HG03520 (cell line): ENCODE results near the gene STAB1.
"Not testable (repeated sequence)": the region's sequence is repeated elsewhere in the genome, so short reads cannot be mapped to it uniquely, and the experiment has no call there.

ENCODE experiments used
- ATAC-seq: cut with Tn5 transposase; IDR thresholded peaks from one replicate; pipeline ENCODE4 v1.9.1; 2021; ENCODE audit warnings: mild to moderate bottlenecking, moderate library complexity; ENCODE audit not compliant: unreplicated experiment

The STAB1 gene

DNA sequence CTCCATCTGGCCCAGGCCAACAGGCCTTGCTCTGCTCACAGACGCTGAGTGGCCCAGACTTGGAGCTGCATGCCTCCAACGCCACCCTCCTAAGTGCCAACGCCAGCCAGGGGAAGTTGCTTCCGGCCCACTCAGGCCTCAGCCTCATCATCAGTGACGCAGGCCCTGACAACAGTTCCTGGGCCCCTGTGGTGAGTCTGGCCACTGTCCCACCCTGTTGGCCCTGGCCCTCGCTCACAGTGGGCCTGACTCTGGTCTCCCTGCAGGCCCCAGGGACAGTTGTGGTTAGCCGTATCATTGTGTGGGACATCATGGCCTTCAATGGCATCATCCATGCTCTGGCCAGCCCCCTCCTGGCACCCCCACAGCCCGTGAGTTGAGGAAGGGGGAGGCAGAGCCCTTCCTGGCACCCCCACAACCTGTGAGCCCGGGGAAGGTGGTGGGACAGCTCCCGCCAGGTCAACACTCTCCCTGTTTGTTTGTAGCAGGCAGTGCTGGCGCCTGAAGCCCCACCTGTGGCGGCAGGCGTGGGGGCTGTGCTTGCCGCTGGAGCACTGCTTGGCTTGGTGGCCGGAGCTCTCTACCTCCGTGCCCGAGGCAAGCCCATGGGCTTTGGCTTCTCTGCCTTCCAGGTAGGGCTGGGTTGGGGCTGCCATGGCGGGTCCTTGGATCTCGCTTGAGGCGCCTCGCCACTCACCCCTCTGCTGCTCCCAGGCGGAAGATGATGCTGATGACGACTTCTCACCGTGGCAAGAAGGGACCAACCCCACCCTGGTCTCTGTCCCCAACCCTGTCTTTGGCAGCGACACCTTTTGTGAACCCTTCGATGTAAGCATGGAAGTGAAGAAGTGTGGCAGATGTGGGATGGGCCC, 28.5 kb downstream of the STAB1 start:
- no peak for ATAC-seq

DNA sequence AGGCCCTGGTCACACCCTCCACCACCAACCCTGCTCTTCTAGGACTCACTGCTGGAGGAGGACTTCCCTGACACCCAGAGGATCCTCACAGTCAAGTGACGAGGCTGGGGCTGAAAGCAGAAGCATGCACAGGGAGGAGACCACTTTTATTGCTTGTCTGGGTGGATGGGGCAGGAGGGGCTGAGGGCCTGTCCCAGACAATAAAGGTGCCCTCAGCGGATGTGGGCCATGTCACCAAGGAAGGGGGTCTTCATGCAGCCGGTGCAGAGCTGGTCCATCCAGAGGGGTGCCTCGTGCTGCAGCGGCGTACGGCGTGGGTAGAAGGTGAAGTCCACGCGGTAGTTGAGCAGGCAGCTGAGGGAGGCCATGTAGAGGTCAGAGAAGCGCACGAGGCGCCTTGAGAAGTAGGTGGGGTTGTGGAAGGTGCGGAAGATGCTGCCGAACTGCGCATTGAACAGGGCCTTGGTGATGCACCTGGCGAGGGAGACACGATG, 29.2 kb downstream of the STAB1 start:
- ATAC-seq: no peak

DNA sequence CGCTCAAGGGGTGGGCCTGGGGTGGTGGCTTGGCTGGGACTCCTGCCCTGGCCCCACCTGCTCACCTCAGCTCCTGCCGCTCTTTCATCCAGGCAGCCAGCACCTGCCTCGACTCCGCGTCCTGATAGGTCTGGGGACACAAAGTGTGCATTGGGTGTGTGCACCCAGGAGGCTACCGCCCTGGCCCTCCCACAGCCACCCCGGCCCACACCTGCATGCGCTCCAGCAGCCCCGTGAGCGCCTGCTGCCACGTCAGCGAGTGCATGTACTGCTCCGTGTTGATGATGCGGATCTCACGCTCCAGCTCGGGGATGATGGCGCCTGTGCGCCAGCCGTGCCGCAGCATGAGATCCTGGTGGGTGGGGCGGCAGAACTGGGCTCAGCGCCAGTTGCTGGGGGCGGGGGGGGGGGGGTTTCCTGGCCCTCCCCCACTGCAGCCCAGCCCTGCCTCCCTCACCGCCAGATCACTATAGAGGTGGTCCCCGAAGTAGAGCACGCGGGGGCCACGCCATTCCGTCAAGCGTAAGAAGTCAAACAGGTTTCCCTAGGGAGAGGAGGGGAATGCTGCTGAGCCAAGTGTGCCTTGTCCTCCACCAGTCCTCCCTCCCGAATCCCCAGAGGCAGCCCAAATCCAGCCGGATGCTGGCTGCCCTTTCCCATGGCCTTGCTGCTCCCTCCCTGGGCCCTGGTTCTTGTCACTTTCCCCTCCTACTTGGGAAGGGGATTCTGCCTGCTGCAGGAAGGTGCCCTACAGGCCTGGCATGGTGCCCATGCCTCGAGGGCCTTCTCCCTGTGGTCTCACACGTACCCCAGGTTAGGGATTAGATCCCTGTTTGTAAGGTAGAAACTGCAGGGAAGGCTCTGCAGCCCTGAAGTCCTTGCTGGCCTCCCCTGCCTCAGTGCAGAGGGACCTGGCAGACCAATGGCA, 29.9 kb downstream of the STAB1 start:
- no peak for ATAC-seq

DNA sequence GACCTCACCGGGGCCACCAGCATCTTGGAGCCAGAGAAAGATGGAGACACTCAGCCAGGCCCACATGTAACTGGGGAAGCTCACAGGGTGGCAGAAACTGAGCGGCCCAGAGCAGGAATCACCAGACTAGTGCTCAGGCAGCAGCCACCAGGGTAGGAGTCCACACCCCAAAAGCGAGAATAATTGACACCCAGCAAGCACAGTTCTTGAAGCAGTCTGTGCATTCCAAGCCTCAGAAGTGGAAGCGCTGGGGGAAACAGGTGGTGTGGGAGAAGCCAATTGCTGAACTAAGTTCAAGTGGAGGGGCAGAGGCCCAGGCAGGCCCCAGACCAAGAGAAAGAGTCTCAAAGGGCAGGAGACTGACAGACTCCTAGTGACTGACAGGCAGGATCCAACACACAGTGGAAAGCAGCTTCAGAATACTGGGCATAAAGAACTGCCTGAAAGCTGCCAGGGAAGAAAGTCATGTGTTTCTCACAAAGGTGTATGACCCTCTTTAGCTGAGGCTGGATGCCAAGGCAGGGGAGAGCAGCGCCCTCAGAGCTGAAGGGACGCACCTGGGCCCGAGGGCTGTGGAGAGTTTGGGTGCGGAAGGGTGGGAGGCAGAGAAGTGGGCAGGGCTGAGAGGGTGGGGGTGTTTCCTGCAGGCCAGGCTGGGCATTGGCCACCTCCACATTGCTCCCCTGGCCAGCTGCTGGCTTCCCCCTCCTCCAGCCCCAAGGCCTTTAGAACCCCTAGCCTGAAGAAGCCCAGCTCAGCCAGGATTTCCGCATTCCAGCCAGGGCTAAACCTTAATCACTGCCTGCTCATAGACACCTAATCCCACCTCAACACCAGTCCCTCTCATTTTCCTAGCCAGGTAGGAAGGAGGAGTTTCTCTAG, 30.8 kb downstream of the STAB1 start:
- ATAC-seq: no peak

DNA sequence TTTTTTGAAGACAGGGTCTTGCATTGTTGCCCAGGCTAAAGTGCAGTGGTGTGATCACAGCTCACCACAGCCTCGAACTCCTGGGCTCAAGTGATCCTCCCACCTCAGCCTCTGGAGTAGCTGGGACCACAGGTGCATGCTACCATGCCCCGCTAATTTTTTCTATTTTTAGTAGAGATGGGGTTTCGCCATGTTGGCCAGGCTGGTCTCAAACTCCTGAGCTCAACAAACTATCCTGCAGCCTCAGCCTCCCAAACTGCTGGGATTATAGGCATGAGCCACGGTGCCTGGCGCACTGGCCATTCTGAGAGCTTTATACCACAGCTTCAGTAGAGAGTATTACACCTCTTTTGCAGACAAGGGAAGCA, 31.5 kb downstream of the STAB1 start:
- not testable (repeated sequence) for ATAC-seq

DNA sequence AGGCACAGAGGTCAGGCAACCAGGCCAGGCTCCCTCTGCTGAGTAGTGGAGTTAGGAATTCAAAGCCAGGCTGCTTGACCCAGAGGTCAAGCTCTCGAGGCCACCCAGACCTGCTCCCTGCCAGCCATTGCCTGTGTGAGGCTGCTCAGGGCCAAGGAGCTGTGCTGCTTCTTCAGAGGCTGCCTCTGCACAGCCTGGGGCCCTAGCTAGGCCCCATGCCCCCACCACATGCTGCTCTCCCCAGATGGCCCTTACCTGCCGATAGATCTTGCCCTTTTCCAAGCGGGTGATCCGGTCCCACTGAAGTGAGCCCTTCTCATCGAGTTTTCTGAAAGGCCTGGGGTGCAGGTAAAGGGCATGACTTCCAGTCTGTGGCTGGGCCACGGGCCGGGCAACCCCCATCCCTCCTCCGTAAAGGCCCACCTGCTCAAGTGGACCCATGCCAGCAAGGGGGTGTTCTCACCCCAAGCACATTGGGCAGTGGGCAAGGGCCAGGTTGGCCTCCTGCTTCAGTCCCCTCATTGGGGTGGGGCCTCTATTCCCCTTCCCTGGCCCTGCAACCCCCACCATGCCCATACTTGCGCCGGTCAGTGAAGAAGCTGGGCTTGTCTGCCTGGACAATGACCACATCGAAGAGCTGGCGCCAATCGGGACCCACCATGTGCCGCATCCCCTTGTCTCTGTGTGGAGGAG, 32.0 kb downstream of the STAB1 start:
- no peak for ATAC-seq

DNA sequence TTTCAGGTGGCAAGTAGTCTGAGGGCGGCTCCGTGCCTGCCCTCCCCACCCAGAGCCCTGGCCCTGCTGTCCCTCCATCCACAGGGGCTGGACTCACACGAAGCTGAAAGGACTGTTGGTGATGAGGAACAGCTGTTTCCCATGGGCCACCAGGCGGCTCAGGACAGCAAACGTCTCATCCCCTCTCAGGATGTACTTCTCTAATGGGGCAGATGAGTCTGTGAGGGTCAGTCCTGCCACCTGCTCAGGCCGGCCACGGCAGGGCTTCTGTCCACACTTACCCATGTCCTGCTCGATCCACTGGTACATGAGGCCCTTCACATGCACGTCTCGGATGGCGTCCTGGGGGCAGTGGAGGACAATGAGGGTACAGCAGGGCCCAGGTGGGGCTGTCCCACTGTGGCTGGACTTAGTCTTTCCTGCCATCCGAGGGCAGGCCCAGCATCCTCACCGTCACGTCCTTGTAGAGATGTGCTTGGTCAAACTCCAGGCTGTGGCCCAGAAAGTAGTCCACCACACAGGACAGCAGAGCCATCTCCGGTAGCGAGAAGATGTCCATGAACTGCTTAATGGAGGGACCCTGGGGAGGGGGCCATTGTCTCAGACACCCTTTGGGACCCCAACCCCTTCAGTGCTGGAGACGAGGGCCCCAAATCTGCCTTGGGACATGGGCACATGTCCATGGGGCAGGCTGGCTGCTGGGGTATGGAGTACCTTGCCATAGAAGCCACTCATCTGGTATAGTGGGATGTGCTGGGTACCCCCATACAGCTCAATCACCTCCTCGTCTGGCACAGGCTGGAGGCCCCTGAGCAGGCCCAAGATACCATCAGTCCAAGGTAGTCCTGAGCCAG, 32.8 kb downstream of the STAB1 start:
- no peak for ATAC-seq

DNA sequence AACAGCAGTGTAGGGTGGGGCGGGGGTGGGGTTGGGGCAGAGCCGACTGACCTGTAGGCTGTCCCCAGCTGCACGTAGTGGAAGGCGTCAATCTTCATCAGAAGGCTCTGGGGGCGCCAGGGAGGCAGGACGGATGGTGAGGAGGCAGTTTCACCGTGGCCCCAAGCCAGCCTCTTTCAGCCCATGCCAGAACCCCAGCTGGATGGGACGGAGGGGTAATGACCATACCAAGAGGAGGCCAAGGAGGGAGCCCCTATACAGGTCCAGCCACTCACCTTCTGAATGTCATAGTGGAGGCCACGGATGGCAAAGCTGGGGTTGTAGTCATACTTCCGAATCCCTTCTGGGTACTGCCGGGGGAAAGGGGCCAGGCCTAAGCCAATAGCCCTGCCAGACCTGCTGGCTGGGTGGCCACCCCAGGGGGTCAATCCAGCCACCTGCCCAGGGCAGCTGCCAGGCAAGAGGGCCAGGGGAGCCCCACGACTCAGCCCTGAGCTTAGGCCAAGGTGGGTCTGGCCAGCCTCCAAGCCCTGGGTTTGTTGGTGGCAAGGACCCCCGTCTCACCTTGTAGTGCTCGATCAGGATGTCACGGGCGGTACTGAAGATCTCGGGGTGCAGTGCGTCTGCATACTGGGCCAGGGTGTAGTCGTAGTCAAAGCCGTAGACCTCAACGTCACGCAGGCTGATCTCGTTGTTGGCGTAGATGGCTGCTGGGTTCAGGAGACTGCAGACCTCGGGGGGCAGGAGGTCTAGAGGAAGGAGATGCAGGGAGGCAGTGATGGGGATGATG, 33.6 kb downstream of the STAB1 start:
- no peak for ATAC-seq

DNA sequence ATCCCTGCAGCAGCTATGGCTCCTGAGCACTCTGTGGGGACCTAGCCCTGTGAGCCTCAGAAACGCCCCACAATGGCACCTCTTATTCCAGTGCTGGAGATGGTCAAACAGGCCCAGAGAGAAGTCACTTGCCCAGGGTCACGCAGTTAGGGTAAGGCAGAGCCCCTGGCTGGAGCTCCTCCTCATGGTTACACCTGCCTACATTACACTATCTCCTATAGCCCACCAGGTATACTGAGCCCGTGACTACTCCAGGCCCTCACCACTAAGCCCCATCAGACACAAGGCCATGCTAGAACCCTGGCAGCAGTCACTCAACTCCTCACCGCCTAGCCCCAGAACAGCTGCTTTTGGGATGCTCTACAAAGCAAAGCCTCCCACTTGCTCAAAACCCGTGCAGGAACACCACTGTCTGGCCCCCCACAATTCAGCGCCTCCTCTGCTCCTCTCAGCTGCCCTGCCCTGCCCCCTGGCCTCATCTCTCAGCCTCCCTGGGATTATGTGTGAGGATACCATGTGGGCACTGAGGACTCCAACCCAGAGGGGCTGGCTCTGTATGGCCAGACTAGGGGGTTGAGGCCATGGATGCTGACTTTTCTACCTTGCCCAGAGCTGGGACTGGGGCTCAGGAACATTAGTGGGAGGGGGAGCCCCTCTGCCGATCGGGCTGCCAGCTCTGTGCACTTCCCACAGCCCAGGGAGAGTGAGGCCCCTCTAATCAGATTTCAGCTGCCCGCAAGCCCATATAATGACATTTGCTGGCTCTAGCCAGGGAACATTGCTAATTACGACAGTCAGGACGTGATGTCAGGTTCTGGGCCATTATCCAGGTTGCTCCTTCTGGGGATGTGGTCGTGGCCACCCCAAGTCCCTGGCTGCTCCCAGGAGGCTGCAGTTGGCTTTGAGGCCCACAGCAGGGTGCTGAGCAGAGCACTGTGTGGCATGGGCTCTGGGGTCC, 34.5 kb downstream of the STAB1 start:
- no peak for ATAC-seq

DNA sequence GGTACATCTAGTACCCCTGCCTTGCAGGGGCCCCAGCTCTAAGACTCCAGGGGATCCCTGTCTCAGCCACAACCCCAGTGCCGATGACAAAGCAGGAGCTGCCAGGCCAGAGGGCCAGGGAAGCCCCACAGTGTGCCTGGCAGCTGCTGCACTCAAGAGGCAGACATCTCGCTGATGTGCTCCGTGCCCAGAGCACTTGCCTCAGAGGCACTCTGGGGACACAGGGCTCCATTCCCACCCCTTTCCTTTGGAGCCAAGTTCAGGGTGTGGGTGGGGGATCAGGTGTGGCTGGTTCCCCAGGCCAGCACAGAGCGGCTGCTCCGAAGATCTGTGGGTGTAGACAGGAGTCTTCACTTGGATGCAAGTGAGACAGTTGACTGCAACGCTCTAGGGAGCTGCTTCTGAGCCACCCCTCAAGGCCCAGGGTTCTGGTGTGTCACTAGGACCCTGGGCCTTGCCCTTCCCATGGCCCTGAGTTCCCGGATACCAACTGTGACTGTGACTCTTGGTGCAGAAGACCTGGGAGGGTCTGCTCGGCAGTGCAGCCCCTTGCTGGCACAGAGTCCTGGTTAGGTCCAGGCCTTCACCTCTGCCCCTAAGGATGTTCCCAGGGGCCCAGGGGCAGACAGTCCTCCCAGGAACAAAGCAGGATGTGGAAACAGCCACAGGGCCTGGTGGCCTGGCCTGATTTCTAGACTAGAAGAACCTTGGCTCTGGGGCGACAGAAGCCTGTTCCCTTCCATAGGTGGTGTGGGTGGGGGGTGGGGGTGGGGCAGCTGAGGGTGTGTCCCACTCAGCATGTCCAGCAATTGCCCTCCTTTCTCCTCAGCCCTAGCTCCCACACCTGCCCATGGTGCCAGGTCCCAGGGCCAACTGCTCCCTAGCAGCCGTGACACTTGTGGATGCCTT, 36.0 kb downstream of the STAB1 start:
- ATAC-seq: no peak

DNA sequence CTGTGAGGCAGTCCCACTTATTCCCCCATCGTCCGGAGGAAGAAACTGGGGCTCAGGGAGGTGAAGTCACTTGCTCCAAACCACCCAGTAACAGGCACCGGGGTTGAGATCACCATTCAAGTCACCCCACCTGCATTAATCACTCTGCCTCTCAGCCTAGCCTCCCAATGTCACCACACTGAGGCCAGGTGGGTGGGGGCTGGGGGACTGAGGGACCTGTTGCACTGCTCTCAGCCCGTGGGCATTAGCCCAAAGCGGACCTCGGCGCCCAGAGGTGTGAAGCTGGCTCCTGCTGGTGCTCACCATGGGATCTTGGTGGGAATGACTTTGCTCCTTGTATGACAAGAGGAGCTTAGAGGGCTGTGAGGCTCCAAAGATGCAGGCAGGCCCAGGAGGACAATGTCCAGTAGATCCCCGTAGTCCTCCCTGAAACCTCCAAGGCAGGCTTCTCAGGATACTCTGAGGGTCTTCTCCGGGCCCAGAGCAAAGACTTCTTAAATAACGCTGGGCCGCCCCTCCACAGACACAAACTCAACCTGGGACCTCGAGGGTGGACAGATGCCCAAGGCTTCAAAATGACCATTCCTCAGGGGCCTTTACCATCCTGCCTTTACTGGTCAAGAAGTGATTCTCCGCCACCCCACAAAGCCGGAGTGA, 36.9 kb downstream of the STAB1 start:
- ATAC-seq: no peak

DNA sequence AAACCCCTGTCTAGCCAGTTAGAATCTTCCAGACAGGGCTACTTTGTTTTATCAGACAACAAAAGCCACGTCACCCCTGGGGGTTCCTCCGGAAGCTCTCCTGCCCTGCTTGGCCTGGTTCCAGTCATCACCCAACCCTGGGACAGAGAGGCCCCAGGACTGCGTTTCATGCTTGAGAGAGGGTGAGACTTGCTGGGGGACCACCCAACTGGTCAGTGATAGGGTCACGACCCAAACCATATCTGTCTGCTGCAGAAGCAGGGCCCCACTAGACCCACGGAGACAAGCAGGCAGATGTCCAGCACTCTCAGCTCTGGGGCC, 37.3 kb downstream of the STAB1 start:
- no peak for ATAC-seq

DNA sequence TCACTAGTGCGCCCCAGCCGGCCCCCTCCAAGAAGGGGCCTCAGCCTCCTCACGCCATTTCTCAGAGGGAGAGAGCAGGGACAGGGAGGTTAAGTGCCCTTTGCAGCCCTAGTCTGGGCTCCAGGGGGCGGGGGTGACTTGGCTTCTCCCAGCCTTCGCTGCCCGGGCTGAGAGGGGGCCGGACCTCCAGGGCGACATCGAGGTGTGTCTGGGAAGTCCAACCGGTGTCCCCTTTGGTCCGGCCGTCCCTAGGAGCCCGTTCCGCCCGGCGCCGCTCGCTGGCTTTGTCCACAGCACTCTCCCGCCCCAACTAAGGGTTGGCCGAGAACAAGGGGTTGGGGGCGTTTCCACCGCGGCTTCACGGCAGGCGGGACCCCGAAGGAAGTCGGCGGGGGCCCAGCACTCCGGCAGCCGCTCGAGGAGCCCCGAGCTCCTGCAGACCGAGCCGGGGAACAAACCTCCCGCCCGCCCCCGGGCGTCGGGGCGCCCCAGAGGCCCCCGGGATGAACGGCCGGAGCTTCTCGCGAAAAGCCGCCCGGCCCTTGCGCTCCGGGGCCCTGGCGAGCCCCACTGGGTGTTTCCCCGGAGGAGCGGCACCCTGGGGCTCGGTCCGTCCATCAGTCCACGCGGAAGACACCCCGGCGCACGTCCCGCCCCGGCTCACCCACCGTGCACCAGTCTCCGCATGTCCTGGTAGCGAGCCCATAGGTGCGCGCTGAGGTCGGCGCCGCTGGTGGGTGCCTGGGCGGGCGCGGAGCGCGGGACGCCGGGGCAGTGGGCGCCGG, 37.9 kb downstream of the STAB1 start:
- no peak for ATAC-seq

DNA sequence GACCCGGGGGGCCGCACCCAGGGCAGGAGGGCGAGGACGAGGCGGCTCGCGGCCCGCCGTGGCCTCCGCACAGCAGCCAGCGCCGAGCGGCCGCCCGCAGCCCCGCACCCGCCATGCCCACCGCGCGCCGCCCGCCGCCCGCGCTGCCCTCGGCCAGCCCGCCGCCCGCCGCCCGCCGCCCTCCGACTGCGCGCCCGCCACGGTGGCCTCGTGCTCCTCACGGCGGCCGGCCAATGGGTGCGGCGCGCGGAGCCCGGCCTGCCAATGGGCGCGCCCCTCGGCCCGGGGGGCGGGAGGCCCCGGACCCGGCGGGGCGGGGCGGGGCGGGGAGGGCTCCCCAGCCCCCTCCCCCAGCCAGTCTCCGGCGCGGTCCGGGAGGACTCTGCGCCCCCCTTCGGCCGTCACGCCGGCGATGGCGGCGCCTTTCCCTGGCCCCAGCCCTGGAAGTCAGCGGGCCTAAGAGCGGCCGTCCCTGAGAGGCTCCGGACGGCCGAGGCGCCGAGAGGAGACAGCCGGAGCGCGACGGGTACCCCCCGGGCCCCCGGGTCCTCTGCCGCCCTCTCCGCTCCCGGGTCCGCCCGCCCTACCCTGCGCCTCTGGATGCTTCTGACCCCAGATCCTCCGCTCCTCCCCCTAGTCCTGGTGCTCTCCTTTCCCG, 38.6 kb downstream of the STAB1 start, which contains the start of gene NT5DC2:
TSS of gene NT5DC2 (minus strand) at position 235 of the 658 bp plus-strand sequence. CDS start at position 115, 120 bp downstream.
- ATAC-seq: no peak
